DMS153 treated with DMSO at 0.1 percent for 48 hours (cell line): ENCODE results near the gene LBHD1.
"Not testable (repeated sequence)": the region's sequence is repeated elsewhere in the genome, so short reads cannot be mapped to it uniquely, and the experiment has no call there.

Source experiments
- DNase-seq: peaks from one replicate; lab custom pipeline; 2025; ENCODE audit not compliant: unreplicated experiment; lab: John Stamatoyannopoulos, UW

Gene LBHD1

DNA sequence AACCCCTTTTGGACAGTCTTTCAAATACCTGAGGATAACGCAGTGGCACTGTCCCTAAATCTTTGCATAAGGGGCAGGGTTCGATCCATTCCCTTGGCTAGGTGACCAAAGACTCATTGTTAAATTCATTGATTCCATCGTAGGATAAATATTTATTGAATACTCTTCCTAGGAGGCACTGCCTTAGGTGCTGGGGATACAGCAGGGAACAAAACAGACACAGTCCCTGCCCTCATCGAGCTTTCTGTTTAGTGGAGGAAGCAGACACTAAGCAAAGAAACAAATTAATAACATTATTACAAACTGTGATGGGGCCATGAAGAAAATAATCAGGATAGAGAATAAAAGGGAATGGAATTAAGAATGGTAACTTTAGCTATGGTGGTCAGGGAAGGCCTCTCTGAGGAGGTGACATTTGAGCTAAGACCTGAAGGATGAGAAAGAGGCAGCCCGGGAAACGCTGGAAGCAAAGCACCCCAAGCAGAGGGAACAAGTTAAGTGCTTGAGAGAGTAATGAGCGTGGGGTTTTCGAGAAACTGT, 51.0 kb downstream of the LBHD1 start:
- DNase-seq = no peak

DNA sequence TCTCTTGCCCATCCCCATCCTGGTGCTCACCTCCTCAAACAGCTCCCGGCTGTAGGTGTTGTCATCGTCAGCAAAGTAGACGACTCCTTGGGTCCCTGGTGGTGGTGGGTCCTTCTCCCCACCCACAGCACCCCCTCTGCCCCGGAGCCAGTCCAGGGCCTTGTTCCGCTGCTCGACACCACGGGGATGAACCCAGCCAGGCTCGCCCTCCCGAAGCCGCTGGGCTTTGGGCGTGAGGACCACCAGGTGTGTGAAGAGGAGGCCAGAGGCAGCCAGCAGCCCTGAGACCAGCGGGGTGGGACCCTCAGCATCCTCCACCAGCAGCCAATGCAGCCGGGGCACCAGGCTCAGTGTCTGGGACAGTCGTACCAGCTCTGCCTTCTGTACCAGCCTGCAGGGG, 55.1 kb downstream of the LBHD1 start:
- not testable (repeated sequence) for DNase-seq

DNA sequence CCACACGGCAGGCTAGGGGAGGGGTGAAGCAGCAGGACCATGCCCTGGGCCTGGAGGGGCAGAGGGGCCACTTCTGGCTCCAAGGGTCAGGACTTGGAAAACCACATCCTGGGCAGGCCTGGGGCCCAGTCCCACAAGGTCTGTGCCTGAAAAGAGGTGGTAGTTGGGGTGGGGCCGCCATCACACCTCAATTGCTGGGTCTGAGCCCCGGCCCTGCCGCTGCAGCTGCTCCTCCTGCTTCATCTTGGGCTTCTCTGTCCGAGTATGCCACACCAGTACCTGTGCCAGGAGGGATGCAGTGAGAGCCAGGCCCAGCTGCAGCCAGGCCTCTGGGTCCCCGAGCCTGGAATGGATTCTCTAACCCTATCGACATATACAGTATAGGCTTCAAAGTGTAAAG, 56.5 kb downstream of the LBHD1 start:
- no peak for DNase-seq

DNA sequence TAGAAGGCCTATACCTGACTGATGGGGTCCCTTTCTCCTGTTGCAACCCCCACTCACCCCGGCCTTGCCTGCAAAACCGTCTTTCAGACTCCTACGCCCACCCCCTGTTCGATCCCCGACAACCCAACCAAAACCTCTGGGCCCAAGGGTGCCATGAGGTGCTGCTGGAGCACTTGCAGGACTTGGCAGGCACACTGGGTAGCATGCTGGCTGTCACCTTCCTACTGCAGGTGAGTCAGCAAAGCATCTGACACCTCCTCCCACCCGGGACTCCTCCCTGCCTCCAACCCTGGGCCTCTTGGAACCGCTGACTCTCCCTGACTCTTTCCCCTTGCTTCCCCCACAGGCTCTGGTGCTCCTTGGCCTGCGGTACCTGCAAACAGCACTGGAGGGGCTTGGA, 57.8 kb downstream of the LBHD1 start:
- no peak for DNase-seq

DNA sequence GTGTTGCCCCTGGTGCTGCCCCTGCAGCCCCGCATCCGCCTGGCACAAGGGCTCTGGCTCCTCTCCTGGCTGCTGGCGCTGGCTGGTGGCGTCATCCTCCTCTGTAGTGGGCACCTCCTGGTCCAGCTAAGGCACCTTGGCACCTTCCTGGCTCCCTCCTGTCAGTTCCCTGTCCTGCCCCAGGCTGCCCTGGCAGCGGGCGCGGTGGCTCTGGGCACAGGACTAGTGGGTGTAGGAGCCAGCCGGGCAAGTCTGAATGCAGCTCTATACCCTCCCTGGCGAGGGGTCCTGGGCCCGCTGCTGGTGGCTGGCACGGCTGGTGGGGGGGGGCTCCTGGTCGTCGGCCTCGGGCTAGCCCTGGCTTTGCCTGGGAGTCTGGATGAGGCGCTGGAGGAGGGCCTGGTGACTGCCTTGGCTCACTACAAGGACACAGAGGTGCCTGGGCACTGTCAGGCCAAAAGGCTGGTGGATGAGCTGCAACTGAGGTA, 58.7 kb downstream of the LBHD1 start:
- DNase-seq = no peak
